C4-2B (cell line): ENCODE results near the gene STEAP1B.

Experiments used
- H3K27ac ChIP-seq: fragments of 450-650 bp; 2 replicates; pipeline ENCODE4 v1.5.1; 2017
- ZFX ChIP-seq: fragments of 450-650 bp; IDR thresholded peaks from 2 replicates; pipeline ENCODE4 v1.6.1; 2017
- TF ChIP-seq, protein P1 (sequence below): fragments of 450-650 bp; conservative IDR thresholded peaks from 2 replicates; pipeline ENCODE4 v1.5.1; 2017; ENCODE audit warnings: mild to moderate bottlenecking

The STEAP1B gene

DNA sequence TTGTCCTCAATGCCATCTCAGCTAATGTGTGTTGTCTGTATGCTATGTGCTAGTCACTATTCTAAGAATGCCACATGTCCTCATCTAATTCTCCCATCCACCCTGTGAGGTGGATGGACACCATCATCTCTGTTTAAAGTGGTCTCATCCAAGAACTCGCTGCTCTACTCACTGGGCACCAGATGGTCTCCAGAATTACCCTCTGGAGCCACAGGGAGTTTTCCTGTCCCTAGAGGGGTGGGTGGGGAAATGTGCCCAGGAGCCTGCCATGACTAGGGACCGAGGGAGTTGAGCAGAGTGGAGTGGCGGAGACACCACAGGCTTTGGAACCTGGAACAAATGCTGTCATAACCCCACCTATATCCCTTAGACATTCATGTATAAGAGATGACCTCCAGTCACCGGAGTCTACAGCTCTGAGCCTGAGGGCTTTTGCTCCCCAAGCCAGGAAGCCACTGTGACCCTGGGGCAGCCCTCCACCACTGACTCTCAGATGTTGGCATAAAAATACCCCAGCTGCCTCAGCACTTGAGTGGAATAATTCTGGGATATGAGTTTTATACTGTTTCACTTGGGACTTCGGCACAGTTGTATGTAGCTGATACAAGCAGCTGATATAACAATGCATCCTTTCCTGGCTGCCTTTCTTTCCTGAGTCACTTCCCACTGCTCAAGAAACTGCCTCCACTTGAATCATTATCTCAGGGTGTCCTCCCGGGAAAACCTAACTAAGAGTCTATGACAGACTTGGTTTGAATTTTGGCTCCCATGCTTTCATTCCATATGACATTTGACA, 81.5 kb downstream of the STEAP1B start:
- H3K27ac ChIP-seq: no peak overlapping the region
- TF ChIP-seq ZFX: no peak
- TF ChIP-seq, protein P1, sequence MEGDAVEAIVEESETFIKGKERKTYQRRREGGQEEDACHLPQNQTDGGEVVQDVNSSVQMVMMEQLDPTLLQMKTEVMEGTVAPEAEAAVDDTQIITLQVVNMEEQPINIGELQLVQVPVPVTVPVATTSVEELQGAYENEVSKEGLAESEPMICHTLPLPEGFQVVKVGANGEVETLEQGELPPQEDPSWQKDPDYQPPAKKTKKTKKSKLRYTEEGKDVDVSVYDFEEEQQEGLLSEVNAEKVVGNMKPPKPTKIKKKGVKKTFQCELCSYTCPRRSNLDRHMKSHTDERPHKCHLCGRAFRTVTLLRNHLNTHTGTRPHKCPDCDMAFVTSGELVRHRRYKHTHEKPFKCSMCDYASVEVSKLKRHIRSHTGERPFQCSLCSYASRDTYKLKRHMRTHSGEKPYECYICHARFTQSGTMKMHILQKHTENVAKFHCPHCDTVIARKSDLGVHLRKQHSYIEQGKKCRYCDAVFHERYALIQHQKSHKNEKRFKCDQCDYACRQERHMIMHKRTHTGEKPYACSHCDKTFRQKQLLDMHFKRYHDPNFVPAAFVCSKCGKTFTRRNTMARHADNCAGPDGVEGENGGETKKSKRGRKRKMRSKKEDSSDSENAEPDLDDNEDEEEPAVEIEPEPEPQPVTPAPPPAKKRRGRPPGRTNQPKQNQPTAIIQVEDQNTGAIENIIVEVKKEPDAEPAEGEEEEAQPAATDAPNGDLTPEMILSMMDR: no peak

DNA sequence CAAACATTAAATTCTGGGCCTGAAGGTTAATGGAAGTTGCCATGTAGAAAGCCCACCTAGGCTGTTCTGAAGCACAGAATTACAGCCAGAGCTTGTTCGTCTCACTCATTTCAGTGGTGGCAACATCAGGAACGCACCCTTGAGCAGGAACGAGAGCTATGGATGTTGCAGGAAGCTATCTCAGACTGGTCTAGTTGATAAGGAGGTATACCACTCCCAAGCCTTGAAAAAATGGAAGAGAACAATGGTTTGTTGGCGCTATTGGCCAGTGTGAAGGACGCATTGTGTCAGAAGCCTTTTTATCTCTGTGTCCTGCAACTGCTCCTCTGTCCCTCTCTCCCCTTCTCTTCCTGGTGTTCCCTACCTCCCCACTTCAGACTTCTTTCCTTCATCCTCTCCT, 82.1 kb downstream of the STEAP1B start:
- no peak overlapping the region for H3K27ac ChIP-seq
- TF ChIP-seq, protein P1: no peak
- no peak for TF ChIP-seq ZFX

DNA sequence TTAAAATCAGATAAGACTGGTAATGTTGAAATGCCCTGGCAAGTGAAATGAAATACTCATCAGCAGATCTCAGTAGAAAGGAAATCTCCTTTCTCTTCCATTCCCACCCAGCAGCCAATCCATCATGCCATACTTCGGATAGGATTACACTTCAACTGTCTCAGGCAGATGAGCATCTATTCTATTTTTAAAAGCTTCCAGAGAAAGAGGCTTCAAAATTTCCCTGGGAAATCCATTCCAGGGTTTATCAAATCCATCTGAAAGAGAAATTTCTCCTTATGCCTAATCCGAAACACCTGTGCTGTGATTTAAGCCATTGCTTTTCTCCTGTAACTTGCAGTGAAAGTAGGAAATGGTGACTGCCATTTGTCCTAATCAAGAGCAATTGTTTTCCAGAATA, 82.6 kb downstream of the STEAP1B start:
- H3K27ac ChIP-seq: no peak overlapping the region
- TF ChIP-seq, protein P1: no peak
- no peak for TF ChIP-seq ZFX

DNA sequence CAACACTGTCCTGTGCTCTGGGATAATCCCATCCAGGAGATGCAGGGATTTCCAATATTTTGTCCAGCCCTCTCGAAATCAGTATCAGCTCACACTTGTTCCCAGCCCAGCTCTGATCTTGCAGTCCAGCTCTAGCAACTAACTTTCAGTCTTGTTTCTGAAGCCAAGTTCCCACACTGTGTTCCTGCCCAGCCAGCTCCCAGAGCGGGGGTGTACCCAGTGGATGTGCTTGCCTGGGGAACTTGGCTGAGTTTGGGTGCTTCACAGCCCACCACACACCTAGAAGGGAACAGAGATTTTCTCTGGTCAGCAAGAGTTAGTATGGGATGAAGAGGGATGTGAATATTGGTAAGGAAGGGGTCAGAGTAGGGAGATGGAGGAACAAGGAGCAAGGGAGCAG, 85.6 kb downstream of the STEAP1B start:
- TF ChIP-seq ZFX: no peak
- TF ChIP-seq, protein P1: no peak
- no peak overlapping the region for H3K27ac ChIP-seq

DNA sequence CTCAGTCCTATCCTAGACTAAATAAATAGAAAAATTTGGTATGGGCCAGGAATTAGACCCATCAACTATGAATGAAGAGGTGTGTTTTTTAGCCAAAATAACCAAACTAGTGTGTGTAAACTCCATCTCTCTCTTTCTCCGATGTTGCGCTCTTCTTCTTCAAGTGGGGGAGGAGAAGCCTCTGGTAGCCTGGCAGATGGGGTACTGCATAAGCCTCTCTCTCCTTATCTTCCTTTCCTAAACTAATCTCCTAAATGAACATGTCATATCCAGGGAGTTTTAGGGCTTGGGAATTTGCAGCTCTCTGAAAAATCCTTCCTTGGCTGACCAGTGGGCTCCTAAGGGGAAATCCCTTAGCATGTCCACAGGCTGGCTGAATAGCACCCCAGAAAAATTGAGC, 86.8 kb downstream of the STEAP1B start:
- TF ChIP-seq, protein P1: no peak
- TF ChIP-seq ZFX: no peak

DNA sequence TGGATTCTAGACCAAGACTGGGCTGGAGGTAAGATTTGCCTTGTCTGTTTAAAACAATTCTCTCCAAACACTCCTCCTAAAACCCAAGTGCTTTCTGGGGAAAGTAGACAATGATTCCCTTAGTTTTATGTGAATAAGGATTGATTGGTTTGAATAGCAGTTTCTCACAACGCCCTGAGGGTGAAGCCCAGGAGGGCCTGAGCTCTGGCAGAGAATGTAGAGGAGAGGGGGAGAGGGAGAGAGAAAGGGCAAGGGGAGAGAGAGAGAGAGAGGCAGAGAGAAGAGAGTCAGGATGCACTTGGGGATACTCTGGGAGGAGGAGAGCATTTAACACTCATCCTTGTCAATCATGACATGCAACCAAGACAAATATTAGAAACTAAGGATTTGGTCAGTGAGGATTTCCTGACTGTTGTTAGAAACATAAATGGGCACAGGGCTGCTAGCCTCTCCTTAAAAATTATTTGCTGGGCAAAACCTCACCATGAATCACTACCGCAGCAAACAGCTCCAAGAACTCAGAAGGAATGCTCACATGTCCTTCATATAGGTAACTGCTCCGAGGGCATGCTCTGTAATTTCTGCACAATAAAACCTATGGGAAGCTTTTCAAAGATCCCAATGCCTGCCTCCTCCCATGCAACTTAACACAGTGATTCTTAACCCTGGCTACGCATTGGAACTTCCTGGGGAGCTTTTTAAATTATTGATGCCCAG, 87.9 kb downstream of the STEAP1B start:
- no peak overlapping the region for H3K27ac ChIP-seq
- TF ChIP-seq, protein P1: no peak
- no peak for TF ChIP-seq ZFX

More for the DNA sequence above, 86.8 kb downstream of the STEAP1B start:
- H3K27ac ChIP-seq: no peak overlapping the region

DNA sequence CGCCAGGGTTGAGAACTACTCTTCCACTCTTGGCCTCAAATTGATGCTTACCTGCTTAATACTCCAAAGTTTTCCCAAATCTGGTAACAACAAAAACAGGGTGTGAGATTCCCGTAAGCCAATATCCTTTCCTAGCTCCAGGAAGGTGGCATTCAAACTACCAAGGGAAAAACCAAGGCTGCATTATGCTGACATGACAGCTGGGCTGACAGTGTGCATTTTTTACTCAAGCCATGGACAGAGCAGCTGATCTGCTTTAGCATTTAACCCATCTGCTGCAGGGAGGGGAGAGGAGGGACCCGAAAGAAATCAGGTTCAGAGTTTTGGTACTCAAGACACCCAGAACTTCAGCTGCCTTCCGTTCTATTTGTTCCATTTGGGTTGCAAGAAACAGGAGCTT, 93.3 kb downstream of the STEAP1B start:
- TF ChIP-seq, protein P1: no peak
- TF ChIP-seq ZFX: no peak
- H3K27ac ChIP-seq: no peak overlapping the region
